ENCODE measurements around the gene SUSD1. TPM values are rescaled to one million over a fixed set of nuclear protein-coding genes. Genes with fewer than 3 reads are reported as not detected.

The SUSD1 gene
- polyA plus RNA-seq, 1 experiment = 24.2 TPM

DNA sequence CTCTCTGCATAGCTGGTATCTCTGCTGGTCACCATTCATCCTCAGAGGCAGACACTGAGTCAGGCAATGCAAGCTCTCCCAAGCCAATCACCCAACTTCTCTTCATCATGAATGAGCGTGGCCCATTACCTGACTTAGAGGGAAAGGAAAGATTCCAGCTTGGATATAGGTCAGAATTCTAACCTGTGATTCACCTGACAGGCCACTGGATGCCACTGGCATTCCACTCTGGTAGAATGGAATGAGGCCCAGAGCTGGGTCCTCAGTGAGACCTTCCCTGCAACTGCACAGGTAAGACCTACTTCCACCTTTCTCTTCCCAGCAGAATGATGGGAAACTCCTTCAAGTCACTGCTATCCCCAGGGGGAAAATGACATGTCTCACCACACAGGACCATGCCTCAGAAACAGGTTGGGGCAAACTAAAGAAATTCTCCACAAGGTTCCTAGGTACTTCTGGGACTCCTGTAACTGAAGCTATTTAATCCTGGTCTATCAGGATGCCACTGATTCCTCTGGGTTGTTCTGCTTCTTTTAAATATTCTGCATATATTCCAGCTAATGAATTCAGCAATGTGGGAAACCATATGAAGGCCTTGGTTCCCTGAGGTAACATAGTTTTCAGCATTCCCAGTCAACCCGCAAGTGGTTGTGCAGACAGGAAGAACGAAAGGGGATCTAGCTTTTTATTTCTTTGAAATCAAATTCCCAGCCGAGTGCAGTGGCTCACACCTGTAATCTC is 62.0 kb downstream of the SUSD1 start:
- H3K27ac ChIP-seq (ENCODE audit: low read depth, low read length) = no peak overlapping the region
- POLR2A ChIA-PET = interaction anchor here (0.6 kb wide), 1 partner anchor 16 kb away, joined by 3 read pairs; no protein-coding TSS in a partner anchor

DNA sequence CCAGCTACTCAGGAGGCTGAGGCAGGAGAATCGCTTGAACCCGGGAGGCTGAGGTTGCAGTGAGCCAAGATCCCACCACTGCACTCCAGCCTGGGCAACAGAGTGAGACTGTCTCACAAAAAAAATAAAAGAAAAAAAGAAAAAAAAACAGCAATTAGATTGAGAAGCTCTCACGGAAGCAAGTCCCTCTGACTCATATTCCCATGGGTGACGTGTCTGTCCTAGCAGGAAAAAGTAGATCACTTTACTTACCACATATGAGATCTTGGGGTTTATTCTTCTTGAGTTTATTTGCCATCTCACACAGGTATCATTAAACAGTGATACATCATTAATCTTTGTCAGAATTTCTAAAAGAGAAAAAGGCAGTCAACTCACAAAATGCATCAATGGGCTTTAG is 62.6 kb downstream of the SUSD1 start:
- POLR2A ChIA-PET = interaction anchor here (0.6 kb wide), 1 partner anchor 15 kb away, joined by 3 read pairs; no protein-coding TSS in a partner anchor
- CTCF ChIA-PET = interaction anchor here (0.9 to 3.1 kb wide), 8 partner anchors 10 to 353 kb away, joined by 3 to 17 read pairs (median 4); no protein-coding TSS in a partner anchor
- H3K4me3 ChIP-seq (ENCODE audit: low read depth, low read length) = no peak overlapping the region
- H3K27me3 ChIP-seq (ENCODE audit: control insufficient read depth, insufficient read depth, low read length) = no peaks in the 10 kb centered on the region
- DNase-seq (ENCODE audit: low read depth, low spot score) = peak; percentile 39
- TF ChIP-seq, protein P1, sequence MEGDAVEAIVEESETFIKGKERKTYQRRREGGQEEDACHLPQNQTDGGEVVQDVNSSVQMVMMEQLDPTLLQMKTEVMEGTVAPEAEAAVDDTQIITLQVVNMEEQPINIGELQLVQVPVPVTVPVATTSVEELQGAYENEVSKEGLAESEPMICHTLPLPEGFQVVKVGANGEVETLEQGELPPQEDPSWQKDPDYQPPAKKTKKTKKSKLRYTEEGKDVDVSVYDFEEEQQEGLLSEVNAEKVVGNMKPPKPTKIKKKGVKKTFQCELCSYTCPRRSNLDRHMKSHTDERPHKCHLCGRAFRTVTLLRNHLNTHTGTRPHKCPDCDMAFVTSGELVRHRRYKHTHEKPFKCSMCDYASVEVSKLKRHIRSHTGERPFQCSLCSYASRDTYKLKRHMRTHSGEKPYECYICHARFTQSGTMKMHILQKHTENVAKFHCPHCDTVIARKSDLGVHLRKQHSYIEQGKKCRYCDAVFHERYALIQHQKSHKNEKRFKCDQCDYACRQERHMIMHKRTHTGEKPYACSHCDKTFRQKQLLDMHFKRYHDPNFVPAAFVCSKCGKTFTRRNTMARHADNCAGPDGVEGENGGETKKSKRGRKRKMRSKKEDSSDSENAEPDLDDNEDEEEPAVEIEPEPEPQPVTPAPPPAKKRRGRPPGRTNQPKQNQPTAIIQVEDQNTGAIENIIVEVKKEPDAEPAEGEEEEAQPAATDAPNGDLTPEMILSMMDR (IDR thresholded peaks at IDR 0.05; ENCODE audit: low read depth, low read length) = no peak
- no peaks in the 10 kb centered on the region for H3K9me3 ChIP-seq (ENCODE audit: control insufficient read depth, insufficient read depth, low read length)
- no peak overlapping the region for H3K27ac ChIP-seq (ENCODE audit: low read depth, low read length)

More for the DNA sequence above, 62.0 kb downstream of the SUSD1 start:
- H3K9me3 ChIP-seq (ENCODE audit: control insufficient read depth, insufficient read depth, low read length) = no peaks in the 10 kb centered on the region
- no peaks in the 10 kb centered on the region for H3K27me3 ChIP-seq (ENCODE audit: control insufficient read depth, insufficient read depth, low read length)
- CTCF ChIA-PET = interaction anchor here (0.9 to 3.1 kb wide), 8 partner anchors 11 to 354 kb away, joined by 3 to 17 read pairs (median 4); no protein-coding TSS in a partner anchor
- DNase-seq (ENCODE audit: low read depth, low spot score) = no peak
- TF ChIP-seq, protein P1 (IDR thresholded peaks at IDR 0.05; ENCODE audit: low read depth, low read length) = peak; percentile 34; the same call in 1 of the 2 replicates
- H3K4me3 ChIP-seq (ENCODE audit: low read depth, low read length) = no peak overlapping the region

DNA sequence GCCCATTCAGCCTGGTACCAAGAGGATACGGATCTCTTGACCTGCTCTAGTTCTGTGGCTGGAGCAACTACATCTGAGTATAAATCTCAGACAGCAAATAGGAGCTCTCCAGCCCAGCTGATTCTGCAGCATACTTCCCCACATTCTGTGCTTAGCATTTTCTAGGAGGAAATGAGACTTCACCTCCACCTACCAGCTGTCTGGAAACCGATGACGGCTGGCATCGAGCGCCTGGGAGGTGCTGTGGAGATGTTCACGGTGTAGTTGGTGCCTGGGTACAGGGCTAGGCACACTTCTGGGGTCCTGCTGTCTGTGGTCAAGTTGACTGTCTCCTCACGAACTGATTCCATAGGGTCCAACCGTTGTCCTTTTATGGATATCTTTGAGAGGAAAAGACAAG is 63.6 kb downstream of the SUSD1 start:
- TF ChIP-seq, protein P1 (IDR thresholded peaks at IDR 0.05; ENCODE audit: low read depth, low read length) = no peak
- Histone ChIP-seq H3K27me3 (ENCODE audit: control insufficient read depth, insufficient read depth, low read length) (no peaks in the 10 kb centered on the region), H3K4me3 (ENCODE audit: low read depth, low read length) (no peak overlapping the region), H3K27ac (ENCODE audit: low read depth, low read length) (no peak overlapping the region), H3K9me3 (ENCODE audit: control insufficient read depth, insufficient read depth, low read length) (no peaks in the 10 kb centered on the region)
- DNase-seq (ENCODE audit: low read depth, low spot score) = no peak
- ChIA-PET CTCF (no interaction called here), POLR2A (no interaction called here)

DNA sequence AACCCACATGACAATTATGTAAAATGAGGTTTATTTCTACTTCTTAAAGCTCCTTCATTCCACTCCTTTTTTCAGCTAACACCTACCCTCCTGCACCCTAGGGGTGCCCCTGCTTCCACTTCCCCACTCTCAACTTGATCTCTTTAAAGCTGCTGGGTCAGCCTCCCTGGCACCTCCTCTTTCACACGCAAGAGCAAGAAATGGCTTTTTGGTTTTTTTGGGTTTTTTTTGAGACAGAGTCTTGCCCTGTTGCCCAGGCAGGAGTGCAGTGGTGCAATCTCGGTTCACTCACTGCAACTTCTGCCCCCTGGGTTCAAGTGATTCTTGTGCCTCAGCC is 64.4 kb downstream of the SUSD1 start:
- DNase-seq (ENCODE audit: low read depth, low spot score) = no peak
- no peaks in the 10 kb centered on the region for H3K27me3 ChIP-seq (ENCODE audit: control insufficient read depth, insufficient read depth, low read length)
- H3K27ac ChIP-seq (ENCODE audit: low read depth, low read length) = no peak overlapping the region
- ChIA-PET CTCF (interaction anchor here (0.6 to 1.4 kb wide), 2 partner anchors 13 to 381 kb away, joined by 3 to 7 read pairs; no protein-coding TSS in a partner anchor), POLR2A (no interaction called here)
- H3K9me3 ChIP-seq (ENCODE audit: control insufficient read depth, insufficient read depth, low read length) = no peaks in the 10 kb centered on the region
- H3K4me3 ChIP-seq (ENCODE audit: low read depth, low read length) = no peak overlapping the region
- TF ChIP-seq, protein P1 (IDR thresholded peaks at IDR 0.05; ENCODE audit: low read depth, low read length) = no peak

DNA sequence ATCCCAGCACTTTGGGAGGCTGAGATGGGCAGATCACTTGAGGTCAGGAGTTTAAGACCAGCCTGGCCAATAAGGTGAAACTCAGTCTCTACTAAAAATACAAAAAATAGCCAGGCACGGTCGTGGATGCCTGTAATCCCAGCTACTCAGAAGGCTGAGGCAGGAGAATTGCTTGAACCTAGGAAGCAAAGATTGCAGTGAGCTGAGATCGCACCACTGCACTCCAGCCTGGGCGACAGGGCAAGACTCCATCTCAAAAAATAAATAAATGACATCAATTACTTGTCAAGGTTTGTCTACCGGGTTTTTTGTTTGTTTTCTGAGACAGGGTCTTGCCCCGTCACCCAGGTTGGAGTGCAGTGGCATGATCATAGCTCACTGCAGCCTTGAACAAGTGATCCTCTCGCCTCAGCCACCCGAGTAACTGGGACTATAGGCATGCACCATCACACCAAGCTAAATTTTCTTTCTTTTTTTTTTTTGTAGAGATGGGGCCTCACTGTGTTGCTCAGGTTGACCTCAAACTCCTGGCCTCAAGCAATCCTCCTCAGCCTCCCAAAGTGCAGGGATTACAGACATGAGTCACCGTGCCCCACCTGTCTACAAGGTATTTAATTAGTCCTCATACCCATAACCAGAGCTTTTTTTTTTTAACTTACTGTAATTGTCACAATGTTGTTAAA is 64.9 kb downstream of the SUSD1 start:
- CTCF ChIA-PET = interaction anchor here (0.6 to 1.4 kb wide), 3 partner anchors 12 to 380 kb away, joined by 3 to 7 read pairs (median 5); no protein-coding TSS in a partner anchor
- Histone ChIP-seq H3K27ac (ENCODE audit: low read depth, low read length) (no peak overlapping the region), H3K27me3 (ENCODE audit: control insufficient read depth, insufficient read depth, low read length) (no peaks in the 10 kb centered on the region), H3K4me3 (ENCODE audit: low read depth, low read length) (no peak overlapping the region), H3K9me3 (ENCODE audit: control insufficient read depth, insufficient read depth, low read length) (no peaks in the 10 kb centered on the region)
- TF ChIP-seq, protein P1 (IDR thresholded peaks at IDR 0.05; ENCODE audit: low read depth, low read length) = no peak
- no peak for DNase-seq (ENCODE audit: low read depth, low spot score)
- POLR2A ChIA-PET = no interaction called here
